HEK293 (cell line): Measurements from ENCODE around the gene NASP.
A peak's percentile ranks its signal among the peaks of the same experiment; 100 is the strongest.

Experiments used
- CTCF ChIA-PET: fragments of 350-600 bp; formaldehyde crosslinking; extraction: SDS; loops from one replicate; lab custom pipeline; 2021; ENCODE audit warnings: antibody characterized with exemption; lab: Yijun Ruan, JAX
- POLR2A ChIA-PET: fragments of 300-600 bp; formaldehyde crosslinking; extraction: SDS; loops from one replicate; lab custom pipeline; 2020; ENCODE audit warnings: antibody characterized with exemption, inconsistent platforms; lab: Yijun Ruan, JAX
- H3K27ac ChIP-seq: fragments of 200-500 bp; sonication (Bioruptor generic); 2 replicates; pipeline ENCODE4 v1.5.1; 2014; ENCODE audit warnings: low read depth, low read length, control low read depth, inconsistent platforms; ENCODE audit errors: extremely low read depth
- H3K36me3 ChIP-seq, 2 experiments: fragments of 200-500 bp in 1 of 2; sonication (Bioruptor generic) in 1 of 2; 1 replicate in 1 of 2; 2 replicates in 1 of 2; pipeline ENCODE4 v1.5.1; 2014 to 2017; ENCODE audit warnings: inconsistent platforms in 2 of 2, low read length in 2 of 2; ENCODE audit not compliant: control insufficient read depth in 2 of 2, insufficient read depth in 1 of 2
- H3K4me1 ChIP-seq: fragments of 200-500 bp; sonication (Bioruptor generic); 2 replicates; pipeline ENCODE4 v1.5.1; 2014; ENCODE audit warnings: mild to moderate bottlenecking, low read length, inconsistent platforms; ENCODE audit not compliant: control insufficient read depth, insufficient read depth
- H3K4me3 ChIP-seq: 2 replicates; pipeline ENCODE4 v1.5.1; 2011; ENCODE audit warnings: low read depth, mild to moderate bottlenecking, control low read depth, low read length, moderate library complexity
- H3K9me3 ChIP-seq: fragments of 200-500 bp; sonication (Bioruptor generic); 2 replicates; pipeline ENCODE4 v1.5.1; 2014; ENCODE audit warnings: low read depth, low read length, inconsistent platforms; ENCODE audit not compliant: control insufficient read depth, insufficient read depth
- GLIS1 ChIP-seq: fragments of 450-650 bp; formaldehyde crosslinking; IDR thresholded peaks from 2 replicates; pipeline ENCODE4 v1.5.1; 2016; ENCODE audit warnings: missing biosample characterization, missing genetic modification characterization
- KLF7 ChIP-seq: fragments of 450-650 bp; formaldehyde crosslinking; IDR thresholded peaks from 2 replicates; pipeline ENCODE4 v1.5.1; 2016; ENCODE audit warnings: missing biosample characterization, missing genetic modification characterization, borderline replicate concordance
- ZBTB1 ChIP-seq: fragments of 450-650 bp; formaldehyde crosslinking; IDR thresholded peaks from 2 replicates; pipeline ENCODE4 v1.5.1; 2016; ENCODE audit warnings: missing biosample characterization, missing genetic modification characterization
- ZBTB8A ChIP-seq: fragments of 450-650 bp; formaldehyde crosslinking; IDR thresholded peaks from 2 replicates; pipeline ENCODE4 v1.5.1; 2016; ENCODE audit warnings: missing biosample characterization, missing genetic modification characterization
- ZFHX2 ChIP-seq: fragments of 450-650 bp; formaldehyde crosslinking; conservative IDR thresholded peaks from 2 replicates; pipeline ENCODE4 v1.5.1; 2016; ENCODE audit warnings: missing biosample characterization, missing genetic modification characterization
- ZFP37 ChIP-seq: fragments of 450-650 bp; formaldehyde crosslinking; IDR thresholded peaks from 2 replicates; pipeline ENCODE4 v1.5.1; 2016; ENCODE audit warnings: missing biosample characterization, missing genetic modification characterization
- ZNF112 ChIP-seq: fragments of 450-650 bp; formaldehyde crosslinking; IDR thresholded peaks from 2 replicates; pipeline ENCODE4 v1.5.0; 2017; ENCODE audit warnings: missing biosample characterization, missing genetic modification characterization
- ZNF16 ChIP-seq: fragments of 450-650 bp; formaldehyde crosslinking; IDR thresholded peaks from 2 replicates; pipeline ENCODE4 v1.5.1; 2016; ENCODE audit warnings: low read depth, missing biosample characterization, missing genetic modification characterization
- ZNF24 ChIP-seq: fragments of 450-650 bp; formaldehyde crosslinking; IDR thresholded peaks from 2 replicates; pipeline ENCODE4 v1.5.1; 2016; ENCODE audit warnings: missing biosample characterization, missing genetic modification characterization
- ZNF248 ChIP-seq: fragments of 450-650 bp; formaldehyde crosslinking; IDR thresholded peaks from 2 replicates; pipeline ENCODE4 v1.5.1; 2017; ENCODE audit warnings: missing biosample characterization, missing genetic modification characterization
- ZNF549 ChIP-seq: fragments of 450-650 bp; IDR thresholded peaks from 2 replicates; pipeline ENCODE4 v1.5.1; 2018; ENCODE audit warnings: missing biosample characterization, missing genetic modification characterization, mild to moderate bottlenecking, inconsistent platforms, moderate library complexity
- ZNF624 ChIP-seq: fragments of 450-650 bp; formaldehyde crosslinking; IDR thresholded peaks from 2 replicates; pipeline ENCODE4 v1.5.1; 2017; ENCODE audit warnings: missing biosample characterization, missing genetic modification characterization
- ZSCAN30 ChIP-seq: fragments of 450-650 bp; IDR thresholded peaks from 2 replicates; pipeline ENCODE4 v1.5.1; 2018; ENCODE audit warnings: missing biosample characterization, mild to moderate bottlenecking, missing genetic modification characterization, moderate library complexity
- TF ChIP-seq, protein P1 (sequence below): fragments of 450-650 bp; formaldehyde crosslinking; IDR thresholded peaks from 2 replicates; pipeline ENCODE4 v1.5.1; 2016; ENCODE audit warnings: missing biosample characterization, missing genetic modification characterization
- TF ChIP-seq, protein P2 (sequence below): fragments of 450-650 bp; formaldehyde crosslinking; IDR thresholded peaks from 2 replicates; pipeline ENCODE4 v1.5.1; 2017; ENCODE audit warnings: missing biosample characterization, missing genetic modification characterization
- TF ChIP-seq, protein P3 (sequence below): fragments of 450-650 bp; formaldehyde crosslinking; IDR thresholded peaks from 2 replicates; pipeline ENCODE4 v1.5.1; 2016; ENCODE audit warnings: missing biosample characterization, missing genetic modification characterization
- TF ChIP-seq, protein P4 (sequence below): fragments of 450-650 bp; formaldehyde crosslinking; IDR thresholded peaks from 2 replicates; pipeline ENCODE4 v1.5.1; 2016; ENCODE audit warnings: missing biosample characterization, missing genetic modification characterization
- TF ChIP-seq, protein P5 (sequence below): fragments of 450-650 bp; formaldehyde crosslinking; optimal IDR thresholded peaks from 2 replicates; pipeline ENCODE3; 2016; ENCODE audit warnings: missing biosample characterization, mild to moderate bottlenecking, missing genetic modification characterization

Gene NASP

DNA sequence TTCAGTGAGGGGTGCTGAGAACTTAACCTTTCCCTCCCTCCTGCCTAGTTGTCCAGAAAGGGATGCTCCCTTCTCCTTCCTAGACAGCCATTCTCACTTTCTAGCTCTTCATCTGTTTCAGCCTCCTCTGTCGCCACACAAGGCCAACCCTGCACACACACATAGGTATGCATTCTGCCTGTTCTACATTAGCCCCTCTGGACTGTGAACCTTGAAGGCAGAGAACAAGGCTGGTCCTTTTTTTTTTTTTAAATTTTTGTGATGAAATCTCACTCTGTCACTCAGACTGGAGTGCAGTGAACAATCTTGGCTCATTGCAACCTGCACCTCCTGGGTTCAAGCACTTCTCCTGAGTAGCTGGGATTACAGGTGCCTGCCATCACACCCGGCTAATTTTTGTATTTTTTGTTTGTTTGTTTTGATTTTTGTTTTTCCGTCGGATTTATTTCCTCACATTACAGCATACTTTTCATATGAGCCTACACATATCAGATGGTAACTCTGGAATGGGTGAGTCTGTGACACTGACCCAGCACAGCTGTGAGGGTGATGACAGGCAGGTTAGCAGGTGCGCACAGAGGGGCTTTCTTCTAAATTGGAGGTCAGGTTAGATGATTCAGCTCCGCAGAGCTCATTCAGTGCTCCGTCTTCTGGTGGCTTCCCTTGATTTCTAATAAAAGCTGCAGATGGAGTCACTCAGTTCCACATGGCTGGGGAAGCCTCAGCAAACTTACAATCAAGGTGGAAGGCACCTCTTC lies 38.1 kb upstream of the NASP start (continued):
- TF ChIP-seq, protein P1, sequence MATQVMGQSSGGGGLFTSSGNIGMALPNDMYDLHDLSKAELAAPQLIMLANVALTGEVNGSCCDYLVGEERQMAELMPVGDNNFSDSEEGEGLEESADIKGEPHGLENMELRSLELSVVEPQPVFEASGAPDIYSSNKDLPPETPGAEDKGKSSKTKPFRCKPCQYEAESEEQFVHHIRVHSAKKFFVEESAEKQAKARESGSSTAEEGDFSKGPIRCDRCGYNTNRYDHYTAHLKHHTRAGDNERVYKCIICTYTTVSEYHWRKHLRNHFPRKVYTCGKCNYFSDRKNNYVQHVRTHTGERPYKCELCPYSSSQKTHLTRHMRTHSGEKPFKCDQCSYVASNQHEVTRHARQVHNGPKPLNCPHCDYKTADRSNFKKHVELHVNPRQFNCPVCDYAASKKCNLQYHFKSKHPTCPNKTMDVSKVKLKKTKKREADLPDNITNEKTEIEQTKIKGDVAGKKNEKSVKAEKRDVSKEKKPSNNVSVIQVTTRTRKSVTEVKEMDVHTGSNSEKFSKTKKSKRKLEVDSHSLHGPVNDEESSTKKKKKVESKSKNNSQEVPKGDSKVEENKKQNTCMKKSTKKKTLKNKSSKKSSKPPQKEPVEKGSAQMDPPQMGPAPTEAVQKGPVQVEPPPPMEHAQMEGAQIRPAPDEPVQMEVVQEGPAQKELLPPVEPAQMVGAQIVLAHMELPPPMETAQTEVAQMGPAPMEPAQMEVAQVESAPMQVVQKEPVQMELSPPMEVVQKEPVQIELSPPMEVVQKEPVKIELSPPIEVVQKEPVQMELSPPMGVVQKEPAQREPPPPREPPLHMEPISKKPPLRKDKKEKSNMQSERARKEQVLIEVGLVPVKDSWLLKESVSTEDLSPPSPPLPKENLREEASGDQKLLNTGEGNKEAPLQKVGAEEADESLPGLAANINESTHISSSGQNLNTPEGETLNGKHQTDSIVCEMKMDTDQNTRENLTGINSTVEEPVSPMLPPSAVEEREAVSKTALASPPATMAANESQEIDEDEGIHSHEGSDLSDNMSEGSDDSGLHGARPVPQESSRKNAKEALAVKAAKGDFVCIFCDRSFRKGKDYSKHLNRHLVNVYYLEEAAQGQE = no peak
- no peak for TF ChIP-seq ZNF624 (tag by site-specific recombination)
- TF ChIP-seq ZNF16 = no peak

DNA sequence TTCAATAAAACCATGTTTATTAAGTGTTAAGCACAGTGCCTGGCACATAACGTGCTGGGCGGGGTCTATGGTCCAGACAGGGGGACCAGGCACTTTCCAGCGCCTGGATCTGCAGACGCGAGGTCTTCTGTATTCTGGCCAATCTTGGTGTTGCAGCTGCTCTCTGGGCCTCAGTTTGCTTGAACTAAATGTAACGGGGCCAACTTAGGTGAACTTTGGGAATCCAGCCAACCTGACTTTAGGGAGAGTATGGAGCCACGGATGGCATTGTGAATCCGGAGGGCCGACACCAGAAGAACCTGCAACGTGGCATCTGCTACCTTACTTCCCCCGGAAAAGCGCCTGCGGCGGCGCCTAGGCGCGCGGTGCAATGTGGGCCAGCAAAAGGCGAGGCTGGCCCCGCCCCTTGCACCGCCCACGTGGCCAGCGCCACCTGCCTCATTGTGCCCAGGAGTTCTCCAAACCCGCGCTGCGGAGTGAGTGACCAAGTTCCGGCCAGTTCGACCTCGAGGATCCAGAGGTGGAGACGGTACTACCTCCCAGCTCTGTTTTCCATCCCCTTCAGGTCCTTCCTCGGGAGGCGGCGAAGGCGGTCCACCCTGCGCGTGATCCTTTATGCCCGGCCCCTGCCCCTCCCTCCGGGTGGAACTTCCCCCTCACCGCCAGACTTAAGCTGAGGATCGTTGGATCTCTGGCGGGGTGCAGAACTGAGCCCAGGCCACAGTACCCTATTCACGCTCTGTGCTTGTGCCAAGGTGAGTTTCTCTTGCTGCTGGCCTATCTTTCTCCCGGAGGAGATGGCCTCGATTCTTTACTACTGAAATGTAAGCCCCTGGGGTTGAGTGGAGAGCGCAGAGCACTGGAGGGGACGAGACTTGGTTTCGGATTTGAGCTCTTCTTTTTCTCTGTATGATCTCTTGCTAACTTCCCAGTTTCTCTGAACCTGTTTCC lies 33.2 kb upstream of the NASP start, which contains the start of gene AKR1A1:
Gene AKR1A1 (plus strand): TSS at position 426 of the 951 bp plus-strand sequence. CDS start 10,969 bp downstream, outside the sequence.
- H3K4me3 ChIP-seq = peak within 1 kb of the TSS; percentile 62
- H3K27ac ChIP-seq = peak within 1 kb of the TSS; percentile 62; the same call in 1 of the 2 replicates
- peaks cover 3% of the 10 kb centered on the region; the same call in 1 of the 2 replicates for H3K4me1 ChIP-seq
- peaks cover 0 to 30% of the 10 kb centered on the region in 2 experiments; a peak in 2 of 3 replicates for H3K36me3 ChIP-seq
- CTCF ChIA-PET = interaction anchor here (0.7 to 1.9 kb wide), 6 partner anchors 19 to 486 kb away, joined by 3 to 8 read pairs (median 6); partner anchors contain the start of gene PRDX1
- POLR2A ChIA-PET = interaction anchor here (0.6 to 5.0 kb wide), 18 partner anchors 9 to 520 kb away, joined by 3 to 66 read pairs (median 6); partner anchors contain the start of genes CCDC163, MMACHC, MUTYH and NASP
- H3K9me3 ChIP-seq = no peaks in the 10 kb centered on the region
- peak; percentile 83 for TF ChIP-seq ZNF24 (tag by site-specific recombination)
- TF ChIP-seq ZNF248 (tag by site-specific recombination) = no peak
- peak; percentile 85 for TF ChIP-seq ZSCAN30
- TF ChIP-seq KLF7 (tag by site-specific recombination) = peak; percentile 48; the same call in 1 of the 2 replicates
- TF ChIP-seq, protein P2, sequence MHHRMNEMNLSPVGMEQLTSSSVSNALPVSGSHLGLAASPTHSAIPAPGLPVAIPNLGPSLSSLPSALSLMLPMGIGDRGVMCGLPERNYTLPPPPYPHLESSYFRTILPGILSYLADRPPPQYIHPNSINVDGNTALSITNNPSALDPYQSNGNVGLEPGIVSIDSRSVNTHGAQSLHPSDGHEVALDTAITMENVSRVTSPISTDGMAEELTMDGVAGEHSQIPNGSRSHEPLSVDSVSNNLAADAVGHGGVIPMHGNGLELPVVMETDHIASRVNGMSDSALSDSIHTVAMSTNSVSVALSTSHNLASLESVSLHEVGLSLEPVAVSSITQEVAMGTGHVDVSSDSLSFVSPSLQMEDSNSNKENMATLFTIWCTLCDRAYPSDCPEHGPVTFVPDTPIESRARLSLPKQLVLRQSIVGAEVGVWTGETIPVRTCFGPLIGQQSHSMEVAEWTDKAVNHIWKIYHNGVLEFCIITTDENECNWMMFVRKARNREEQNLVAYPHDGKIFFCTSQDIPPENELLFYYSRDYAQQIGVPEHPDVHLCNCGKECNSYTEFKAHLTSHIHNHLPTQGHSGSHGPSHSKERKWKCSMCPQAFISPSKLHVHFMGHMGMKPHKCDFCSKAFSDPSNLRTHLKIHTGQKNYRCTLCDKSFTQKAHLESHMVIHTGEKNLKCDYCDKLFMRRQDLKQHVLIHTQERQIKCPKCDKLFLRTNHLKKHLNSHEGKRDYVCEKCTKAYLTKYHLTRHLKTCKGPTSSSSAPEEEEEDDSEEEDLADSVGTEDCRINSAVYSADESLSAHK (tag by site-specific recombination) = peak; percentile 28; the same call in 1 of the 2 replicates
- TF ChIP-seq, protein P3, sequence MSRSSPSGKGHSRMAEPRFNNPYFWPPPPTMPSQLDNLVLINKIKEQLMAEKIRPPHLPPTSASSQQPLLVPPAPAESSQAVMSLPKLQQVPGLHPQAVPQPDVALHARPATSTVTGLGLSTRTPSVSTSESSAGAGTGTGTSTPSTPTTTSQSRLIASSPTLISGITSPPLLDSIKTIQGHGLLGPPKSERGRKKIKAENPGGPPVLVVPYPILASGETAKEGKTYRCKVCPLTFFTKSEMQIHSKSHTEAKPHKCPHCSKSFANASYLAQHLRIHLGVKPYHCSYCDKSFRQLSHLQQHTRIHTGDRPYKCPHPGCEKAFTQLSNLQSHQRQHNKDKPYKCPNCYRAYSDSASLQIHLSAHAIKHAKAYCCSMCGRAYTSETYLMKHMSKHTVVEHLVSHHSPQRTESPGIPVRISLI (tag by site-specific recombination) = no peak
- 0 out of 2 replicates have a peak, but pooled peaks have one; percentile 74 for TF ChIP-seq ZFP37 (tag by site-specific recombination)
- TF ChIP-seq ZBTB1 (tag by site-specific recombination) = no peak; the same call in 1 of the 2 replicates
- TF ChIP-seq ZNF549 (tag by site-specific recombination) = no peak
- peak; percentile 40; the same call in 1 of the 2 replicates for TF ChIP-seq ZBTB8A (tag by site-specific recombination)
- TF ChIP-seq, protein P1 = 0 out of 2 replicates have a peak, but pooled peaks have one; percentile 57
- TF ChIP-seq, protein P4, sequence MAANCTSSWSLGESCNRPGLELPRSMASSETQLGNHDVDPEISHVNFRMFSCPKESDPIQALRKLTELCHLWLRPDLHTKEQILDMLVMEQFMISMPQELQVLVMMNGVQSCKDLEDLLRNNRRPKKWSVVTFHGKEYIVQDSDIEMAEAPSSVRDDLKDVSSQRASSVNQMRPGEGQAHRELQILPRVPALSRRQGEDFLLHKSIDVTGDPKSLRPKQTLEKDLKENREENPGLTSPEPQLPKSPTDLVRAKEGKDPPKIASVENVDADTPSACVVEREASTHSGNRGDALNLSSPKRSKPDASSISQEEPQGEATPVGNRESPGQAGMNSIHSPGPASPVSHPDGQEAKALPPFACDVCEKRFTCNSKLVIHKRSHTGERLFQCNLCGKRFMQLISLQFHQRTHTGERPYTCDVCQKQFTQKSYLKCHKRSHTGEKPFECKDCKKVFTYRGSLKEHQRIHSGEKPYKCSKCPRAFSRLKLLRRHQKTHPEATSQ (tag by site-specific recombination) = 0 out of 2 replicates have a peak, but pooled peaks have one; percentile 46
- TF ChIP-seq GLIS1 = peak; percentile 58; the same call in 1 of the 2 replicates
- TF ChIP-seq, protein P5, sequence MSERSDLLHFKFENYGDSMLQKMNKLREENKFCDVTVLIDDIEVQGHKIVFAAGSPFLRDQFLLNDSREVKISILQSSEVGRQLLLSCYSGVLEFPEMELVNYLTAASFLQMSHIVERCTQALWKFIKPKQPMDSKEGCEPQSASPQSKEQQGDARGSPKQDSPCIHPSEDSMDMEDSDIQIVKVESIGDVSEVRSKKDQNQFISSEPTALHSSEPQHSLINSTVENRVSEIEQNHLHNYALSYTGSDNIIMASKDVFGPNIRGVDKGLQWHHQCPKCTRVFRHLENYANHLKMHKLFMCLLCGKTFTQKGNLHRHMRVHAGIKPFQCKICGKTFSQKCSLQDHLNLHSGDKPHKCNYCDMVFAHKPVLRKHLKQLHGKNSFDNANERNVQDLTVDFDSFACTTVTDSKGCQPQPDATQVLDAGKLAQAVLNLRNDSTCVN (tag by site-specific recombination) = peak; percentile 66
- TF ChIP-seq ZNF112 (tag by site-specific recombination) = no peak
- TF ChIP-seq ZFHX2 = peak; percentile 93
